B cell (primary cell): ENCODE measurements around the gene FAF2. TPM values are rescaled to one million over a fixed set of nuclear protein-coding genes. Genes with fewer than 3 reads are reported as not detected.

ENCODE experiments used
- ATAC-seq: fragments of 200-7000 bp; cut with Tn5 transposase; one replicate; pipeline ENCODE4 v1.10.0; 2021; ENCODE audit warnings: low read depth, mild to moderate bottlenecking, moderate number of reproducible peaks, moderate library complexity
- CTCF ChIA-PET: fragments of 350-600 bp; sonication (Branson Sonifier 250); formaldehyde crosslinking; loops from one replicate; lab custom pipeline; 2021; ENCODE audit warnings: antibody characterized with exemption, inconsistent platforms; lab: Charles Lee
- POLR2A ChIA-PET: fragments of 350-600 bp; sonication (Branson Sonifier 250); formaldehyde crosslinking; loops from one replicate; lab custom pipeline; 2021; ENCODE audit warnings: antibody characterized with exemption; lab: Charles Lee
- DNase-seq: peaks from one replicate; pipeline ENCODE4 v3.0.0; 2013
- H2AFZ ChIP-seq: 2 replicates; pipeline ENCODE4 v1.6.1; 2012; ENCODE audit warnings: mild to moderate bottlenecking, low read depth, low read length; ENCODE audit not compliant: insufficient read depth, poor library complexity, severe bottlenecking
- H3K27ac ChIP-seq, 2 donors: 1 replicate in 1 of 2; 2 replicates in 1 of 2; pipeline ENCODE4 v1.5.1; 2012 to 2013; ENCODE audit warnings: low read length in 2 of 2, mild to moderate bottlenecking in 2 of 2, moderate library complexity in 1 of 2
- H3K27me3 ChIP-seq, 4 experiments: fragments of 200-600 bp in 1 of 4; sonication (generic) in 1 of 4; replicated peaks in 1 of 4; 1 replicate in 2 of 4; 2 replicates in 2 of 4; pipeline versions ENCODE4 v1.6.1 to v1.7.0; 2013 to 2016; ENCODE audit warnings: low read length in 3 of 4, mild to moderate bottlenecking in 2 of 4, mixed read lengths in 1 of 4, moderate library complexity in 1 of 4; ENCODE audit not compliant: insufficient read depth in 4 of 4, control insufficient read depth in 3 of 4; ENCODE audit errors: control extremely low read depth in 1 of 4
- H3K36me3 ChIP-seq, 2 experiments: replicated peaks in 1 of 2; 1 replicate in 1 of 2; 2 replicates in 1 of 2; pipeline versions ENCODE4 v1.6.1 to v1.7.1; 2013; ENCODE audit warnings: low read length in 1 of 2; ENCODE audit not compliant: insufficient read depth in 2 of 2, control insufficient read depth in 1 of 2; ENCODE audit errors: control extremely low read depth in 1 of 2, extremely low read depth in 1 of 2
- H3K4me1 ChIP-seq, 2 donors: fragments of 200-600 bp in 1 of 2; sonication (generic) in 1 of 2; 1 replicate in 1 of 2; 2 replicates in 1 of 2; pipeline versions ENCODE4 v1.5.1 to v1.6.1; 2013 to 2017; ENCODE audit warnings: low read length in 2 of 2; ENCODE audit not compliant: control insufficient read depth in 2 of 2, insufficient read depth in 2 of 2
- H3K4me2 ChIP-seq: replicated peaks from 2 replicates; pipeline ENCODE3; 2012; ENCODE audit warnings: mild to moderate bottlenecking, low read depth, low read length; ENCODE audit not compliant: poor library complexity, severe bottlenecking
- H3K4me3 ChIP-seq, 5 experiments: fragments of 200-600 bp in 1 of 5; sonication (generic) in 1 of 5; 1 replicate in 3 of 5; 2 replicates in 2 of 5; pipeline versions ENCODE4 v1.5.1 to v1.7.0; 2011 to 2016; ENCODE audit warnings: low read length in 4 of 5, mild to moderate bottlenecking in 4 of 5, low read depth in 2 of 5, control low read depth in 1 of 5, moderate library complexity in 1 of 5; ENCODE audit not compliant: insufficient read depth in 1 of 5; ENCODE audit errors: control extremely low read depth in 1 of 5, extremely low read depth in 1 of 5
- H3K79me2 ChIP-seq: fragments of 200-600 bp; sonication (generic); one replicate; pipeline ENCODE4 v1.6.0; 2016; ENCODE audit warnings: low read length; ENCODE audit not compliant: control insufficient read depth, insufficient read depth
- H3K9ac ChIP-seq: fragments of 200-600 bp; sonication (generic); 2 replicates; pipeline ENCODE4 v1.6.1; 2017; ENCODE audit warnings: mild to moderate bottlenecking, low read length, moderate library complexity
- H3K9me3 ChIP-seq, 3 donors: one replicate each; pipeline versions ENCODE4 v1.6.1 to v1.7.1; 2013; ENCODE audit warnings: low read length in 2 of 3; ENCODE audit not compliant: control insufficient read depth in 2 of 3, insufficient read depth in 1 of 3; ENCODE audit errors: control extremely low read depth in 1 of 3
- H4K20me1 ChIP-seq: 2 replicates; pipeline ENCODE4 v1.6.0; 2012; ENCODE audit warnings: mild to moderate bottlenecking, low read length; ENCODE audit not compliant: insufficient read depth, control insufficient read depth, poor library complexity, severe bottlenecking
- H3K27ac Mint-ChIP-seq: one replicate; pipeline ENCODE4 v1.8.0; 2021; ENCODE audit warnings: mixed read lengths
- H3K27me3 Mint-ChIP-seq: one replicate; pipeline ENCODE4 v1.8.0; 2021; ENCODE audit warnings: mixed read lengths
- H3K4me1 Mint-ChIP-seq: one replicate; pipeline ENCODE4 v1.8.0; 2021; ENCODE audit warnings: mixed read lengths
- H3K4me3 Mint-ChIP-seq: one replicate; pipeline ENCODE4 v1.8.0; 2021; ENCODE audit warnings: mixed read lengths
- H3K9me3 Mint-ChIP-seq: one replicate; pipeline ENCODE4 v1.8.0; 2022; ENCODE audit warnings: mixed read lengths; ENCODE audit not compliant: insufficient read depth
- CTCF ChIP-seq: fragments of 200-600 bp; IDR thresholded peaks from one replicate; pipeline ENCODE4 v1.8.0; 2022; ENCODE audit warnings: antibody characterized with exemption, mild to moderate bottlenecking
- EZH2 ChIP-seq: IDR thresholded peaks from 2 replicates; pipeline ENCODE4 v1.6.1; 2012; ENCODE audit warnings: borderline replicate concordance, low read depth, mild to moderate bottlenecking, moderate library complexity, low read length; ENCODE audit not compliant: insufficient read depth, poor library complexity, severe bottlenecking
- WGBS: methylation state at CpG from one replicate; pipeline ENCODE4 v1.1.5; 2013; ENCODE audit warnings: missing lambda C conversion rate; ENCODE audit not compliant: insufficient coverage; 5-methylcytosine and 5-hydroxymethylcytosine counted together
- intact Hi-C: fragments of 100-400 bp; cut with micrococcal nuclease; formaldehyde crosslinking; loops from one replicate; pipeline ENCODE4 v1.10.0; 2022
- polyA plus RNA-seq: library from polyadenylated mRNA; depleted of rRNA; stranded (reverse); fragments of >200 nt; gene quantifications from 2 replicates; pipeline ENCODE4 v1.2.3, GENCODE V29; 2012
- total RNA-seq, 2 donors: library from RNA; stranded (reverse); fragments of 120-200 nt in 1 of 2; gene quantifications; 1 replicate in 1 of 2; 2 replicates in 1 of 2; pipeline versions ENCODE4 v1.2.3 to v1.2.4, GENCODE V29; 2013 to 2022

Gene FAF2
- total and polyA plus RNA-seq, 2 donors (not counting 1 experiment from before 2014, with no cell fraction given) = 10.9 to 35.1 TPM

DNA sequence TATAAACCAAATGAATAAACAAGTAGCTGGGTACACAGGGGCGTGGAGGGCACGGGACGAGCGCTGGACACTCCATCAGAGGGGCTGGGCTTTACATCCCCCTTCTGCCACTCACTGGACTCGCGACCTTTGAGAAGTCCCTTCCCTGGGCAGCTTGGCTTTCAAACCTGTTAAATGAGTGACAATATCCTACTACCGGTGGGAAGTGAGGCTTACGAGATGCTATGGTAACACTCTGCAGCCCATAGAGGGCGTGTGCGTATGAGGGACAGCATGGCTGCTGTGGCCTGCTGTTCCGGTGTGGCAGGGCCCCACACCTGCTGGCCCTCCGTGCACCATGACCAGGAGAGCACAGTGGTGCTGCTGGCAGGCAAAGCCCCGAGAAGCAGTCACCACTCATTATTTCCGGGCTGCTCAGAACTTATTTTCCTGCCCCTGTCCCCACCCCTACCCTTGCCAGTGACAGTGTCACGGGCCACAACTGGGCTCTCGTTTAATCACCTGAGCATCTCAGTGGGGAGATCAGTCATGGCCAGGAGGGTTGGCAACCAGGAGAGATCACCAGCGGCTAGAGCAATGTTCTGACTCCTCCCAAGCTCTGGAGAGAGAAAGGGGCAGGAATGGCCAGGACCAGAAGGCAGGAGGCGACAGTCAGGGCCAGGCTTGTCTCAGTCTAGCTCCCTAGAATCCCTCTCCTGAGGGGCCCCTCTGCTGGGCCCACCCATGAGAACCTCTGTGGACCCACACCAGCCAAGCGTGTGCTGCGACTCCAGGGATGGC, 42.3 kb upstream of the FAF2 start:
- H3K4me1 ChIP-seq = no peaks in the 10 kb centered on the region
- H3K4me3 ChIP-seq = no peak overlapping the region
- CTCF ChIA-PET = interaction anchor here (0.9 to 2.4 kb wide), 3 partner anchors 11 to 166 kb away, joined by 3 to 8 read pairs (median 3); partner anchors contain the start of gene CLTB
- TF ChIP-seq EZH2 = no peak
- POLR2A ChIA-PET = no interaction called here
- no peak overlapping the region for H3K27ac ChIP-seq
- no peak overlapping the region for H3K4me2 ChIP-seq
- H3K9me3 ChIP-seq = no peaks in the 10 kb centered on the region
- Mint-ChIP-seq H3K27ac (no peak overlapping the region), H3K4me1 (no peaks in the 10 kb centered on the region), H3K4me3 (no peak overlapping the region), H3K27me3 (no peaks in the 10 kb centered on the region), H3K9me3 (no peaks in the 10 kb centered on the region)
- peaks cover 1% of the 10 kb centered on the region for H4K20me1 ChIP-seq
- H3K79me2 ChIP-seq = peaks cover 3% of the 10 kb centered on the region
- intact Hi-C loops = no loop called here
- H3K9ac ChIP-seq = no peak overlapping the region
- WGBS = 98% methylated on average over 20 of the region's 20 CpGs
- DNase-seq (no peak), ATAC-seq (no peak)
- H3K36me3 ChIP-seq = peaks cover 1 to 17% of the 10 kb centered on the region in 2 experiments
- H3K27me3 ChIP-seq = no peaks in the 10 kb centered on the region
- H2AFZ ChIP-seq = no peak overlapping the region

DNA sequence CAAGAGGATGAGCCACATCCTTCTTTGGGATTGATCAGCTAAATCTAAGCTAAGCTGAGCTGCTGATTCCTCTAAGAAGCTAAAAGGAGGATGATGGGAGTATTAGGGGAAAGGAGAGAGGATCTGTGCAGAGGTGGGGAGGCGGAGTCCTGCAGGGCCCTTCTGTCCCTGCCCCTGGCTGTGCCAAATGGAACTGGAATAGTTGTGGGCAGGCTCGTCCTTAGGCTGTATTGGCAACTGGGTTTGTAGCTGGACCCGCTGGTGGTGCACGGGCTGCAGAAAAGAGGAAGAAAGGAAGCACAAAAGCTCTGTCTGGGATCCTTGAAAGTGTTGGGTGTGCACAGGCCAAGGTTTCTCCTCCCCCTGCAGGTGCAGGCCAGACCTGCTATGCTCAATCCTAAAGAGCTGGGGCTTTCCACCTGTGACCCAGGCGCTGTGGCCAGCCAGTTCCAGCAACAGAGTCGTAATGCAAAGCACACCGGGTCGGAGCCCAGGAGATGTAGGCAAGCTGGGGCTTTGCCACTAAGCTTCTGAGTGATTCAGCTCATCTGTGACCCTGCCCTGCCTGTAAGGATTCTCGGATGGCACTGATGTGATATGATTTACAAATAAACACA, 41.6 kb upstream of the FAF2 start:
- CTCF ChIA-PET = interaction anchor here (0.9 to 2.4 kb wide), 2 partner anchors 10 to 165 kb away, joined by 3 to 8 read pairs; partner anchors contain the start of gene CLTB
- ATAC-seq = no peak

More for the DNA sequence above, 41.6 kb upstream of the FAF2 start:
- Histone ChIP-seq H3K9me3 (no peaks in the 10 kb centered on the region), H3K27ac (no peak overlapping the region), H3K4me2 (no peak overlapping the region), H3K79me2 (peaks cover 3% of the 10 kb centered on the region), H2AFZ (no peak overlapping the region), H3K4me3 (no peak overlapping the region), H3K4me1 (no peaks in the 10 kb centered on the region), H3K9ac (no peak overlapping the region), H3K36me3 (peaks cover 1 to 17% of the 10 kb centered on the region in 2 experiments), H4K20me1 (peaks cover 8% of the 10 kb centered on the region), H3K27me3 (no peaks in the 10 kb centered on the region)
- intact Hi-C loops = no loop called here
- H3K27me3 Mint-ChIP-seq = no peaks in the 10 kb centered on the region
- no peak overlapping the region for H3K27ac Mint-ChIP-seq
- no peak for TF ChIP-seq EZH2
- TF ChIP-seq CTCF = no peak
- no peaks in the 10 kb centered on the region for H3K4me1 Mint-ChIP-seq
- no peaks in the 10 kb centered on the region for H3K9me3 Mint-ChIP-seq
- POLR2A ChIA-PET = no interaction called here
- 85% methylated on average over 8 of the region's 9 CpGs for WGBS
- no peak for DNase-seq
- H3K4me3 Mint-ChIP-seq = no peak overlapping the region
